ENCODE data around the gene CCDC6.

DNA sequence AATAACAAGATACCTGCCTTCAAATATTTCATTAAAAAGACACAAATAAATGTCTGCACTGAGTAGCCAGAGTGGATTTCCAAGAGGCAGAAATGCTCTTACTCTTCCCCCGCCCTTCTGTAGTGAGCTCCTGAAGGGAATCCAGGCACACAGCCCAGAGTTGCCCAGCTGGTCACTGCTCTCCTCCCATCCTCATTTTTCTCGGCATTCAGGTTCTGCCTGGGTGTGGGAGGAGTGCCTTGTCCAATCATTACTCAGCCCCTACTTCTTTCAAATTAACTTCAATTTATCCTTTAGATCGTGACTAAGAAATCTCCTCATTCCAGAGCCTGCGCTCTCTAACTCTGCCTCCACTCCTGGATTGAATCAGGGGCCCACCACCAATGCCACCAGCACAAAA lies 12.2 kb downstream of the CCDC6 start:
- no peak for TF ChIP-seq POLR2A (IDR thresholded peaks at IDR 0.05)
- TF ChIP-seq, protein P1, sequence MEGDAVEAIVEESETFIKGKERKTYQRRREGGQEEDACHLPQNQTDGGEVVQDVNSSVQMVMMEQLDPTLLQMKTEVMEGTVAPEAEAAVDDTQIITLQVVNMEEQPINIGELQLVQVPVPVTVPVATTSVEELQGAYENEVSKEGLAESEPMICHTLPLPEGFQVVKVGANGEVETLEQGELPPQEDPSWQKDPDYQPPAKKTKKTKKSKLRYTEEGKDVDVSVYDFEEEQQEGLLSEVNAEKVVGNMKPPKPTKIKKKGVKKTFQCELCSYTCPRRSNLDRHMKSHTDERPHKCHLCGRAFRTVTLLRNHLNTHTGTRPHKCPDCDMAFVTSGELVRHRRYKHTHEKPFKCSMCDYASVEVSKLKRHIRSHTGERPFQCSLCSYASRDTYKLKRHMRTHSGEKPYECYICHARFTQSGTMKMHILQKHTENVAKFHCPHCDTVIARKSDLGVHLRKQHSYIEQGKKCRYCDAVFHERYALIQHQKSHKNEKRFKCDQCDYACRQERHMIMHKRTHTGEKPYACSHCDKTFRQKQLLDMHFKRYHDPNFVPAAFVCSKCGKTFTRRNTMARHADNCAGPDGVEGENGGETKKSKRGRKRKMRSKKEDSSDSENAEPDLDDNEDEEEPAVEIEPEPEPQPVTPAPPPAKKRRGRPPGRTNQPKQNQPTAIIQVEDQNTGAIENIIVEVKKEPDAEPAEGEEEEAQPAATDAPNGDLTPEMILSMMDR (IDR thresholded peaks at IDR 0.05), result no peak

Data from lower leg skin (tissue), 3 donors.